Brain microvascular endothelial cell (primary cell): ENCODE results near the gene GPR35.
A peak's percentile ranks its signal among the peaks of the same experiment; 100 is the strongest.

ENCODE experiments used
- DNase-seq: peaks from one replicate; pipeline ENCODE4 v3.0.0-alpha.2; 2020
- H3K27ac ChIP-seq: fragments of 250-450 bp; sonication (Bioruptor Pico); 2 replicates; pipeline ENCODE4 v1.5.1; 2020; ENCODE audit warnings: mild to moderate bottlenecking, moderate library complexity
- H3K27me3 ChIP-seq: fragments of 250-450 bp; sonication (Bioruptor Pico); replicated peaks from 2 replicates; pipeline ENCODE4 v1.5.1; 2020; ENCODE audit warnings: mild to moderate bottlenecking
- H3K36me3 ChIP-seq: fragments of 250-450 bp; sonication (Bioruptor Pico); replicated peaks from 2 replicates; pipeline ENCODE4 v1.5.1; 2020; ENCODE audit warnings: mild to moderate bottlenecking
- H3K4me3 ChIP-seq: 2 replicates; pipeline ENCODE4 v1.5.1; 2011; ENCODE audit warnings: low read depth, mild to moderate bottlenecking, control low read depth, low read length, moderate library complexity
- CTCF ChIP-seq: IDR thresholded peaks from 2 replicates; pipeline ENCODE4 v1.5.1; 2011; ENCODE audit warnings: low read depth, mild to moderate bottlenecking, moderate library complexity, low read length, control low read depth, inconsistent platforms; ENCODE audit errors: missing control alignments
- in situ Hi-C: cut with HindIII; loops from 2 replicates; pipeline ENCODE4 v1.10.0; 2017; ENCODE audit warnings: low sequenced_read_pairs, low pct_ligation_motif_present

Gene GPR35

GRCh38 chr2:240578488-240578887 lies 46.8 kb upstream of the GPR35 start:
- Histone ChIP-seq H3K4me3 (no peak overlapping the region), H3K36me3 (peaks cover 24% of the 10 kb centered on the region), H3K27me3 (no peaks in the 10 kb centered on the region), H3K27ac (no peak overlapping the region)
- DNase-seq = no peak
- no peak for TF ChIP-seq CTCF
- in situ Hi-C loops = no loop called here

- in situ Hi-C loops = no loop called here
- H3K36me3 ChIP-seq = peaks cover 24% of the 10 kb centered on the region
- TF ChIP-seq CTCF = no peak
- H3K27ac ChIP-seq = no peak overlapping the region
- DNase-seq = no peak
- H3K4me3 ChIP-seq = no peak overlapping the region
- no peaks in the 10 kb centered on the region for H3K27me3 ChIP-seq
These were observed 46.1 kb upstream of the GPR35 start for GRCh38 chr2:240579071-240579762.

GRCh38 chr2:240579771-240580614 lies 45.3 kb upstream of the GPR35 start:
- peaks cover 18% of the 10 kb centered on the region for H3K36me3 ChIP-seq
- no peak overlapping the region for H3K27ac ChIP-seq
- peak; percentile 59 for DNase-seq
- in situ Hi-C loops = no loop called here
- H3K4me3 ChIP-seq = no peak overlapping the region
- peak; percentile 17 for TF ChIP-seq CTCF
- H3K27me3 ChIP-seq = no peaks in the 10 kb centered on the region

- Histone ChIP-seq H3K36me3 (peaks cover 9% of the 10 kb centered on the region), H3K4me3 (no peak overlapping the region)
- TF ChIP-seq CTCF = no peak
These were observed 43.5 kb upstream of the GPR35 start for GRCh38 chr2:240581811-240582210.

GRCh38 chr2:240582781-240583180 lies 42.5 kb upstream of the GPR35 start:
- in situ Hi-C loops = no loop called here
- TF ChIP-seq CTCF = no peak
- H3K36me3 ChIP-seq = peaks cover 4% of the 10 kb centered on the region
- DNase-seq = no peak
- no peak overlapping the region for H3K4me3 ChIP-seq
- H3K27me3 ChIP-seq = no peaks in the 10 kb centered on the region
- H3K27ac ChIP-seq = no peak overlapping the region

More at GRCh38 chr2:240581811-240582210, 43.5 kb upstream of the GPR35 start:
- Histone ChIP-seq H3K27ac (no peak overlapping the region), H3K27me3 (no peaks in the 10 kb centered on the region)
- in situ Hi-C loops = no loop called here
- no peak for DNase-seq
